Occipital lobe (tissue), 2 donors: ENCODE measurements around the gene WWOX. TPM values are rescaled to one million over a fixed set of nuclear protein-coding genes. Genes with fewer than 3 reads are reported as not detected.

Source experiments
- DNase-seq: peaks from one replicate; lab custom pipeline; 2025; lab: John Stamatoyannopoulos, UW
- total RNA-seq: library from RNA; depleted of rRNA; stranded (reverse); fragments of >200 nt; gene quantifications from one replicate; pipeline ENCODE4 v1.2.3, GENCODE V29; 2014

The WWOX gene
- total RNA-seq, 1 donor from 2014 or later, result 20.9 TPM

DNA sequence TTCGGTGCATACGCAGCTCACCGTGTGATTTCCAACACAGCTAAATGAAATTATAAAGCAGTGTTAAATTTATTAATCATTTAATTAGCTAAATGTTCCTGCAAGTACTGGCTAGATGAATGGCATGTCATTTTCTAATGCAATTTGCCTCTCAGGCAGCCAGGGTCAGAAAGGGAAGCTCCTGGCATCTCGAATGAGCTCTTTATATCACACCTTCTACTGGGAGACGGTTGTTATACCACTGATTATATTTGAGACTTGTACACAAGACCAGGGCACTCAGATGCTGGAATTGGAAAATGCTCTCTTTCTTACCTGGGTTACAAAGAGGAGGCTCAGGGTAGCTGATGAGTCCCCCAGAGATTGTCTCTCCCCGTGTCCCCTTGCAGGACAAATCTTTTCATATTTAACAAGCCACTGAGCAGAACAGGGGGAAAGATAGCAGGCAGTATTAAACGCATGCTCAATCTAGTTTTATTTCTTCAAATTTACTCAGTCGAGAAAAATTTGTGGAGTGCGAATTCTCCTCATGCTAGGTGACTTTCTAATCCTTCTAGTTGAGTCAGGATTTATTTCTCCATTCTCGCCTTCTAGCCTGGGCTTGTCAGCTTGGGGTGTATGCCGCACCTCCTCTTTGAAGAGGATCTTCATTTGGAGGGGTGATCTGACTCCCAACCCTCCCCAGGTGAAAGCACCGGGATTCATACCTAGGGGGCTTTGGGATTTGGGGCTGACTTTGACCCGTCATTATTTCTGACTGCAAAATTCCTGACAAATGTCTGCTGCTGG lies 1060.0 kb downstream of the WWOX start:
- no peak for DNase-seq

DNA sequence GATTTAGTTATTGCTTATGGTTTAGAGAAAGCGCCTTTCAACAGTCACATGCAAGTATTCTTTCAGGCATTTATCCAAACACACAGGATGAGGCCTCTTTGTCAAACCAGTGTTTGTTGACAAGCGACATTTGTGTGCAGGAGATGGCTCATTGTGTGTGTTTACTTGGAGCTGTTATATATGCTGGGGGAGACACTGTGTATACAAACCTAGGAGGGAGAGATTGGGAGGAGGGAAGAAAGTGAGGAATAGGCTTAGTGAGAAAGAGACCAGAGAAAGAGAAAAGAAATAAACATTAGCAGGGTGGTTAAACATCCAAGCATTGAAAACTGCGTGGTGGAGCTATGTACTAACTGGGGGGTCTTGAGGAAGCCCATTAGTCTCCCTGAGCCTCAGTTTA lies 1063.5 kb downstream of the WWOX start:
- no peak for DNase-seq

- peak; percentile 14 for DNase-seq
Measured at GRCh38 chr16:79163691-79164387, 1064.4 kb downstream of the WWOX start.

GRCh38 chr16:79164388-79164995 lies 1065.0 kb downstream of the WWOX start:
- no peak for DNase-seq

DNA sequence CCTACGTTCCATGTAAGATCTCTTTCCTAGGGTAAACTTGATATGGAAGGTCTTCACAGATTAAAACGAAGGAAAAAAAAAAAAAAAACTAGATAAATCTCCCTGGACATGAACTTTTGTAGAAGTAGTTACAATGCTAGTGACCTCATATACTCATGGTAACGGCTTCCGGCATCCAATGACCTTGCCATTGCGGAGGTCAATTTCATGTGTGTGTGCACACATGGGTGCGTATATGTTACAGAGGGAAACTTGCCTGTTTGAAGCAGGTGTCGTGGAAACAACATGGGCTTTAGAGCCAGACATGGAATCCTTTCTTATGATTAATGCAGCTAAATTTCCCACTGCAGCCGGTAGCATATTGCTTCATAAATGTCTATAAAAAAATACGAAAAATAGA lies 1065.6 kb downstream of the WWOX start:
- no peak for DNase-seq

DNA sequence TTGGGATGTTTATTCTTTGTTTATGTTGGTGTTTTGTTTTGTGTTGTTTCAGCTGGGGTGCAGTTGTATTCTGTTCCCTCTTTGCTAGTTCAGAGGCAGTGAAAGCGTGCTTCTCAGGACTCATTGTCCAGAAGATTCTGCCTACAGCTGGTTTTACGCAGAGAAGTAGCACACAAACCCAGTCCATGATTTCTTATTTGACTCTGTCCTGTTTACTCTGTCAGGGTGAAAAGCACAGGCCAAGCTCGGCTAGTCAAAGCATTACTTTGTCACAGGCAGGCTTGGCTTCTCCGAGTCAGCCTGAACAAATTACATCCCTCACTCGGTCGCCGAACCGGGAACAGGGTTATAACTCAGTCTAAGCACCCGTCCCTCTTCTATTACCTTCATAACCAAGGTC lies 1066.1 kb downstream of the WWOX start:
- DNase-seq, result no peak

GRCh38 chr16:79167893-79168292 lies 1068.4 kb downstream of the WWOX start:
- no peak for DNase-seq

- DNase-seq, result no peak
Measured at GRCh38 chr16:79168321-79168720, 1068.9 kb downstream of the WWOX start.

GRCh38 chr16:79169239-79169638 lies 1069.8 kb downstream of the WWOX start:
- DNase-seq, result no peak

DNA sequence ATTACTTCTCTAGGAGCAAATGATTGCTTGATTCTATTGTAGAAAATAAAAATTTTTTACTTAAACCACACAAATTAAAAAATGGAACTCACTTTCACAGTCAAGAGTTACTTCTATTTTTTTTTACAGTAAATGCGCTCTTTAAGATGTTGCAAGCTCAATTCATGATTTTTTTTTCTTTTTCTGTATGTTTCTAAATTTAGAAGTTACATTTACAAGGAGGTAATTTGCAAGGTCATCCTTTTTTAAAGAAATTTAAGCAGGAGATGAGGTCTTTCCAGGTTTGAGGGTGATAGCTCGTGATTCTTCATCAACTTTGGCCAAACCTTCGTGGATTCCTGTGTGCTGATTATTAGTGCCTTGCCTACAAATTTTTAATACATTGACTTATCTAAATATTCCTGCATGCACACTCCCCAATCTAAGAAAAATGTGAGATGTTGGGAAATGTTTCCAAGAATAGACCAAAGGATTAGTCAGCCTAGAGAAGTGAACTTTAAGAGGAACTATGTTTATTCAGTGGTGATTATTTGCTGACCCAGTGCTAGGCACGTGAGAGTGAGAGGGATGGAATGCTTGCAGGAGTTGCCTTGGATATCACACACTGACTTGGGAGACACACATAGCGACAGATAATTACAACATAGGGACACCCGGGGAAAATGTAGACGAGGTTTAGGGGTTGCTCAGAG lies 1071.2 kb downstream of the WWOX start:
- DNase-seq, result no peak

DNA sequence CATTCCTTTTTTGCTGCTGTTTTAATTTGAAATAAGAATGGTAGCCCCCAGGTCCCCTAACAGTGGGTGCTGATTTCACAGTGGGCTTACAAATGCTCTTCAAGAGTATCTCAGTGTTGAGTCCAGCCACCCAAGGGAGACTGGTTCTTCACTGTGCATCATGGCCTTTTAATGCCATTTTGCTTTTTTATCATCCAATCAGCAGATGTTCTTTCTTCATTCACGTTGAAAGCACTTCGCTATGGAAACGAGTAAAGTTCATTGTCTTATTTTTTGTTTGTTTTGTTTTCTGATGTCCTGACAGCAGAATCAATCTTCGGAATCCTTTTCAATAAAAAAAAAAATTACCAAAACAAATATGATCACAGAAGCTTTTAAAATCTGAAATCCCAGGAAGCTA lies 1072.0 kb downstream of the WWOX start:
- DNase-seq, result no peak

GRCh38 chr16:79171931-79172705 lies 1072.7 kb downstream of the WWOX start:
- no peak for DNase-seq

DNA sequence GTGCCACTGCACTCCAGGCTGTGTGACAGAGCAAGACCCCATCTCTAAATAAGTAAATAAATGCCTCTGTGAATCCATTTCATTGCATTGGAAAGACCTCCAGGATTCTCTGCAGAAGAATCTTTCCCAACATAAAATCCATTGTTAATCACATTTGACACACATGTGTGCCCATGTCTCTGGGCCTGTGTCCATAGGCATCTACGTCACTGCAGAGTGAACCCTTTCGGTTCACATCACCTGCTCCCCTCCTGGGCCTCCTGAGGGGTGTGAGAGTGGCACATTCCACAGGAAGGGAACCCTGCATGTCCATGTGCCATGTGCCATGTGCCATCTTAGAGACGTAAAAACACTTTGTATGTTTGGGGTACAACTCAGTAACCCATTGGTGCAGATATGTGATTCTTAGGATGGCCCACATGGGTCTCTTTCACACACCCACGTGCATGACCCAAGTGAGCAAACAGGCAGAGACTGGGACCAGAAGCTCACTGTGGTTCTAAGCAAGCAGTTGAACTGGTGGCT lies 1073.6 kb downstream of the WWOX start:
- no peak for DNase-seq

- no peak for DNase-seq
Measured at GRCh38 chr16:79173919-79174318, 1074.5 kb downstream of the WWOX start.

DNA sequence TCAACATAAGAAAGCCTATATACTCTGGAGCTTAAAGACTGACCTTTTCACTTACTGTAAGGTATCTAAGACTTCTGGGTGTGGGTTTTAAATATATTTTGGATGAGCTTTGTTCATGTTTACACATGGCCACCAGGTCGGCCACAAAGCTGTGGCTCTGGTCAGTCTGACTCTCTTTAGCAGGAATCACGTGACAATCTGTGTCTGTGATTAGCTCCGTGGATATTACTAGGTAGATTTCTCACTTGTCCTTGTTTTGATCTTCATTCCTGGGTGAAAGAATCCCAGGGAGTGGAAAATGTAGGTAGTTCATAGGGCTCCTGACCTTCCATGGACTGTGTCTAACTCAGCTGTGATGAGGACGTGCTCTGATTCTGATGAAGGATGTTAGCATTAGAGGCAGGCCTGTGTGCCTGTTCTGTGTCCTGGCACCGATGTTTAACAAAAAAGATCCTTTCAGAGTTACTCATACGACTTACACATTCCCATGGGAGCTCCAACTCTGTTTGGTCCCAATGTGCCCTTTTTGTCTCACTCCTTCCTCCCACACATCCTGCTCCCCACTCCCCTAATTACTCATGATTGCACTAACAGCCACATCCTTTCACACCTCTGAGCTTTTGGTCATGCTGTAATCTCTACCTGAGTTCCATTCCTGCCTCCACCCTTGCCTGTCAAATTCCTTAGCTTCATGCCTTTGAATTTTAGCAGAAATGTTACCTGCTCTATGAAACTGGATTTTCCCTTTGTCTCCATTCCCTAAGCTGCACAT lies 1076.0 kb downstream of the WWOX start:
- DNase-seq, result no peak

GRCh38 chr16:79177018-79177417 lies 1077.6 kb downstream of the WWOX start:
- no peak for DNase-seq

DNA sequence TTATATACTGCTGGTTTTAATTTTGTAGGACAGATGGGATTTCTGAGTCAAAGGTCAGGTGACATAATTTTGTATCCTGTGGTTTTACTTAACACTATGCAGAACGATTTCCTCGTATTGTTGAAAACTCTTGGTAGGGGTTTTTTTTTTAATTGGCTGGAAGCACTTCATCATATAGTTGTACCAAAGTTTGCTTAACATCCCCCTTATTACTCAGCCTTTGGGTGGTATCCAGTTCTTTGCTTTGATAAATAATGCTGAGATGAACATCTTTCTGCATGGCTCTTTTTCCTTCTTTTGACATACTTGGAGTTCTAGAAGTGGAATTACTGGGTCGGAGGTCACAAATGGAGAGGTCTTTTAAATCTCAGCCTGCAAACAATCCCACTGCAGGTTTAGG lies 1082.0 kb downstream of the WWOX start:
- DNase-seq, result no peak

DNA sequence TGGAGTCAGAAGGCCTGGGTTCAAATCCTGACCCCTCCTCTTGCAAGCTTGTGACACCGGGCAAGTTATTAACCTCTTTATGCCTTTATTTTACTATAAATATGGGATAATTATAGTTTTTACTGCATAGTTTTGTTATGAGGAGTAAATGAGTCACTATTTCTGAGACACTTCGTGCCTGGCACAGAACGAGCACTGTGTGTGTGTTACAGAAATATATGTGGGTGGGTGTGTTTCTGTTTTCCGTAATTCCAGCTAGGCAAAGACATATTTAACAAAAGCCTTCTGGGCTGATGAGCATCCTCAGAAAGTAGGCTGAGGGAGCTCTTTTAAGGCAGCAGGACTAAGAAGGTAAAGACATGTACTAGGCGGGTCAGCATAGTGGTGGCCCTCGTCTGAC lies 1083.2 kb downstream of the WWOX start:
- no peak for DNase-seq

- DNase-seq, result no peak
Measured at GRCh38 chr16:79183571-79183970, 1084.1 kb downstream of the WWOX start.

- DNase-seq, result no peak
Measured at GRCh38 chr16:79184464-79185030, 1085.1 kb downstream of the WWOX start.
